Esophagus squamous epithelium (tissue), 5 donors: Measurements from ENCODE around the gene SEC24C. TPM values are rescaled to one million over a fixed set of nuclear protein-coding genes. Genes with fewer than 3 reads are reported as not detected.

Experiments
- DNase-seq: peaks from one replicate; lab custom pipeline; 2025; lab: John Stamatoyannopoulos, UW
- H3K27ac ChIP-seq, 4 donors: fragments of 200-600 bp; sonication (generic); one replicate each; pipeline ENCODE4 v1.5.1; 2016 to 2019; ENCODE audit warnings: mild to moderate bottlenecking in 1 of 4
- H3K27me3 ChIP-seq, 4 donors: fragments of 200-600 bp; sonication (generic); 1 replicate in 3 of 4; 2 replicates in 1 of 4; pipeline versions ENCODE4 v1.5.1 to v1.6.0; 2017 to 2021; ENCODE audit warnings: antibody characterized with exemption in 1 of 4
- H3K36me3 ChIP-seq, 3 donors: fragments of 200-600 bp; sonication (generic); one replicate each; pipeline ENCODE4 v1.5.1; 2016 to 2019
- H3K4me1 ChIP-seq, 3 donors: fragments of 200-600 bp; sonication (generic); one replicate each; pipeline ENCODE4 v1.5.1; 2017 to 2019
- H3K4me3 ChIP-seq, 4 donors: fragments of 200-600 bp; sonication (generic); 1 replicate in 3 of 4; 2 replicates in 1 of 4; pipeline ENCODE4 v1.5.1; 2016 to 2019; ENCODE audit warnings: mild to moderate bottlenecking in 2 of 4, moderate library complexity in 1 of 4
- H3K9me3 ChIP-seq, 3 donors: fragments of 200-600 bp; sonication (generic); one replicate each; pipeline ENCODE4 v1.5.1; 2016 to 2019
- CTCF ChIP-seq, 6 experiments: fragments of 450-650 bp in 4 of 6; fragments of 200-600 bp in 2 of 6; sonication (generic) in 2 of 6; IDR thresholded peaks; one replicate each; pipeline ENCODE4 v1.5.1; 2016 to 2019; ENCODE audit warnings: antibody characterized with exemption in 6 of 6, mild to moderate bottlenecking in 4 of 6, moderate library complexity in 4 of 6
- POLR2A ChIP-seq, 4 donors: fragments of 450-650 bp; IDR thresholded peaks; one replicate each; pipeline ENCODE4 v1.6.1; 2017; ENCODE audit warnings: antibody characterized with exemption in 4 of 4, mild to moderate bottlenecking in 4 of 4, moderate library complexity in 3 of 4
- WGBS, 2 donors: methylation state at CpG; one replicate each; pipeline ENCODE4 v1.1.5; 2018; 5-methylcytosine and 5-hydroxymethylcytosine counted together
- intact Hi-C: fragments of 100-400 bp; cut with DNase I; formaldehyde crosslinking; loops from one replicate; pipeline ENCODE4 v1.15.0; 2022
- total RNA-seq, 4 donors: library from RNA; depleted of rRNA; stranded (reverse); fragments of >200 nt; gene quantifications; one replicate each; pipeline ENCODE4 v1.1.0, GENCODE V29; 2016
- donor health status: DM: yes; HTN: yes; CAD: no.

SEC24C gene
- total RNA-seq, 4 donors from 2014 or later, result 59.1 to 78.8 (median 64.6) TPM

GRCh38 chr10:73744664-73744975 is 448 bp downstream of the SEC24C start:
- Histone ChIP-seq H3K9me3 (no peaks in the 10 kb centered on the region), H3K27ac (peak overlapping the region; percentile 88 to 95 (median 92)), H3K4me1 (peaks cover 10 to 72% (median 44%) of the 10 kb centered on the region in 3 donors), H3K36me3 (peaks cover 0 to 55% (median 21%) of the 10 kb centered on the region in 3 donors), H3K4me3 (peak overlapping the region; percentile 64 to 93 (median 79)), H3K27me3 (no peaks in the 10 kb centered on the region)
- TF ChIP-seq POLR2A (IDR thresholded peaks at IDR 0.05), result no peak
- TF ChIP-seq CTCF (IDR thresholded peaks at IDR 0.05), result no peak
- no peak for DNase-seq
- intact Hi-C loops, result no loop called here
- WGBS, 2 donors, result 2 to 10% methylated on average over 2 to 9 of the region's 10 CpGs

- Histone ChIP-seq H3K9me3 (no peaks in the 10 kb centered on the region), H3K36me3 (peaks cover 0 to 60% (median 29%) of the 10 kb centered on the region in 3 donors), H3K27me3 (no peaks in the 10 kb centered on the region), H3K27ac (peak overlapping the region in 1 of 4 donors; percentile 6), H3K4me1 (peaks cover 10 to 70% (median 49%) of the 10 kb centered on the region in 3 donors), H3K4me3 (no peak overlapping the region)
- no peak for DNase-seq
- TF ChIP-seq CTCF (IDR thresholded peaks at IDR 0.05) (no peak), POLR2A (IDR thresholded peaks at IDR 0.05) (no peak)
- intact Hi-C loops, result no loop called here
- 79 to 96% methylated on average over 2 of the region's 2 CpGs for WGBS, 2 donors
These were observed 2.5 kb downstream of the SEC24C start for GRCh38 chr10:73746721-73747120.

GRCh38 chr10:73750819-73751218 is 6.6 kb downstream of the SEC24C start:
- TF ChIP-seq CTCF (IDR thresholded peaks at IDR 0.05), result no peak
- intact Hi-C loops, result no loop called here
- H3K27ac ChIP-seq, result no peak overlapping the region
- H3K4me1 ChIP-seq, result peaks cover 0 to 40% (median 26%) of the 10 kb centered on the region in 3 donors
- H3K27me3 ChIP-seq, result no peaks in the 10 kb centered on the region
- peaks cover 19 to 97% (median 57%) of the 10 kb centered on the region in 3 donors for H3K36me3 ChIP-seq
- WGBS, 2 donors, result 83 to 89% methylated on average over 1 of the region's 1 CpG
- H3K9me3 ChIP-seq, result no peaks in the 10 kb centered on the region
- no peak overlapping the region for H3K4me3 ChIP-seq
- no peak for DNase-seq

DNA sequence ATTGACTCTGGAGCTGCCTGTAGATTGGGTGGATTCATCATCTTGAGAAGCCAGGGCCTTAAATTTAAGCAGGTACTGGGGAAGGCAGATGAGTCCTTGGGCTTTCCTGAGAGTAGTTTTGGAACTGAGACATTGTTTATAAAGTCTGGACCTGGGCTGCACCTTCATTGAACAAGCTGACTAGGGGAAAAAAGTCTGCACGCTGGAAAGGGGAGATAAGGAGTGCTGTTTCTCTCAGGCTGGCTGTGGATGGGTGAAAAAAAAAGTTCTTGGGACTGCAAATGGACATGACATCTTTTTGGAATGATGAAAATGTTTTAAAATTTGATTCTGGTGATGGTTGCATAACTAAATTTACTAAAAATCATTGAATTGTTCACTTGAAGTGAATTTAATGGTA is 12.0 kb downstream of the SEC24C start:
- Histone ChIP-seq H3K27ac (peak overlapping the region in 1 of 4 donors; percentile 43), H3K4me3 (no peak overlapping the region), H3K36me3 (peaks cover 33 to 98% (median 56%) of the 10 kb centered on the region in 3 donors), H3K9me3 (no peaks in the 10 kb centered on the region), H3K27me3 (no peaks in the 10 kb centered on the region), H3K4me1 (no peaks in the 10 kb centered on the region)
- no peak for DNase-seq
- intact Hi-C loops, result no loop called here
- 75 to 79% methylated on average over 1 of the region's 1 CpG for WGBS, 2 donors
- TF ChIP-seq CTCF (IDR thresholded peaks at IDR 0.05) (no peak), POLR2A (IDR thresholded peaks at IDR 0.05) (no peak)

GRCh38 chr10:73758704-73759511 is 14.7 kb downstream of the SEC24C start:
- WGBS, 2 donors, result 83 to 90% methylated on average over 9 of the region's 9 CpGs
- no peaks in the 10 kb centered on the region for H3K9me3 ChIP-seq
- no peaks in the 10 kb centered on the region for H3K4me1 ChIP-seq
- no peaks in the 10 kb centered on the region for H3K27me3 ChIP-seq
- intact Hi-C loops, result no loop called here
- H3K4me3 ChIP-seq, result no peak overlapping the region
- no peak for DNase-seq
- H3K27ac ChIP-seq, result no peak overlapping the region
- peaks cover 29 to 98% (median 56%) of the 10 kb centered on the region in 3 donors for H3K36me3 ChIP-seq
- TF ChIP-seq CTCF (IDR thresholded peaks at IDR 0.05) (no peak), POLR2A (IDR thresholded peaks at IDR 0.05) (no peak)
